ENCODE results near the gene CEP85. TPM values are rescaled to one million over a fixed set of nuclear protein-coding genes. Genes with fewer than 3 reads are reported as not detected.
"Not testable (repeated sequence)": the region's sequence is repeated elsewhere in the genome, so short reads cannot be mapped to it uniquely, and the experiment has no call there.

The CEP85 gene
- total RNA-seq, 4 donors from 2014 or later, result 1.8 to 14.0 (median 5.3) TPM

- intact Hi-C loops (cut with DNase I; ENCODE audit: low total_unique reads), result no loop called here
- no peaks in the 10 kb centered on the region for H3K27me3 ChIP-seq
- H3K4me1 ChIP-seq, result no peaks in the 10 kb centered on the region
- DNase-seq, result peak; percentile 83 to 90
- no peaks in the 10 kb centered on the region for H3K9me3 ChIP-seq
- H3K4me3 ChIP-seq, result peak within 1 kb of the TSS; percentile 63 to 64
- TF ChIP-seq, protein P1, sequence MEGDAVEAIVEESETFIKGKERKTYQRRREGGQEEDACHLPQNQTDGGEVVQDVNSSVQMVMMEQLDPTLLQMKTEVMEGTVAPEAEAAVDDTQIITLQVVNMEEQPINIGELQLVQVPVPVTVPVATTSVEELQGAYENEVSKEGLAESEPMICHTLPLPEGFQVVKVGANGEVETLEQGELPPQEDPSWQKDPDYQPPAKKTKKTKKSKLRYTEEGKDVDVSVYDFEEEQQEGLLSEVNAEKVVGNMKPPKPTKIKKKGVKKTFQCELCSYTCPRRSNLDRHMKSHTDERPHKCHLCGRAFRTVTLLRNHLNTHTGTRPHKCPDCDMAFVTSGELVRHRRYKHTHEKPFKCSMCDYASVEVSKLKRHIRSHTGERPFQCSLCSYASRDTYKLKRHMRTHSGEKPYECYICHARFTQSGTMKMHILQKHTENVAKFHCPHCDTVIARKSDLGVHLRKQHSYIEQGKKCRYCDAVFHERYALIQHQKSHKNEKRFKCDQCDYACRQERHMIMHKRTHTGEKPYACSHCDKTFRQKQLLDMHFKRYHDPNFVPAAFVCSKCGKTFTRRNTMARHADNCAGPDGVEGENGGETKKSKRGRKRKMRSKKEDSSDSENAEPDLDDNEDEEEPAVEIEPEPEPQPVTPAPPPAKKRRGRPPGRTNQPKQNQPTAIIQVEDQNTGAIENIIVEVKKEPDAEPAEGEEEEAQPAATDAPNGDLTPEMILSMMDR (IDR thresholded peaks at IDR 0.05), result no peak
- no peak for TF ChIP-seq POLR2A (IDR thresholded peaks at IDR 0.05)
- no peaks in the 10 kb centered on the region for H3K36me3 ChIP-seq
- peak within 1 kb of the TSS in 1 of 2 donors; percentile 43 for H3K27ac ChIP-seq
These were observed 72.6 kb downstream of the CEP85 start, which contains the start of gene UBXN11 for GRCh38 chr1:26306290-26307229. Gene UBXN11, minus strand, starts transcription at chr1:26306636. Its CDS starts 3,753 bp downstream, at chr1:26302883.

- Histone ChIP-seq H3K36me3 (no peaks in the 10 kb centered on the region), H3K27me3 (no peaks in the 10 kb centered on the region), H3K9me3 (no peaks in the 10 kb centered on the region), H3K4me1 (no peaks in the 10 kb centered on the region), H3K4me3 (no peak overlapping the region), H3K27ac (no peak overlapping the region)
- TF ChIP-seq, protein P1 (IDR thresholded peaks at IDR 0.05), result no peak
- TF ChIP-seq POLR2A (IDR thresholded peaks at IDR 0.05), result no peak
- intact Hi-C loops (cut with DNase I; ENCODE audit: low total_unique reads), result no loop called here
- no peak for DNase-seq
These were observed 73.4 kb downstream of the CEP85 start for GRCh38 chr1:26307363-26307781.

DNA sequence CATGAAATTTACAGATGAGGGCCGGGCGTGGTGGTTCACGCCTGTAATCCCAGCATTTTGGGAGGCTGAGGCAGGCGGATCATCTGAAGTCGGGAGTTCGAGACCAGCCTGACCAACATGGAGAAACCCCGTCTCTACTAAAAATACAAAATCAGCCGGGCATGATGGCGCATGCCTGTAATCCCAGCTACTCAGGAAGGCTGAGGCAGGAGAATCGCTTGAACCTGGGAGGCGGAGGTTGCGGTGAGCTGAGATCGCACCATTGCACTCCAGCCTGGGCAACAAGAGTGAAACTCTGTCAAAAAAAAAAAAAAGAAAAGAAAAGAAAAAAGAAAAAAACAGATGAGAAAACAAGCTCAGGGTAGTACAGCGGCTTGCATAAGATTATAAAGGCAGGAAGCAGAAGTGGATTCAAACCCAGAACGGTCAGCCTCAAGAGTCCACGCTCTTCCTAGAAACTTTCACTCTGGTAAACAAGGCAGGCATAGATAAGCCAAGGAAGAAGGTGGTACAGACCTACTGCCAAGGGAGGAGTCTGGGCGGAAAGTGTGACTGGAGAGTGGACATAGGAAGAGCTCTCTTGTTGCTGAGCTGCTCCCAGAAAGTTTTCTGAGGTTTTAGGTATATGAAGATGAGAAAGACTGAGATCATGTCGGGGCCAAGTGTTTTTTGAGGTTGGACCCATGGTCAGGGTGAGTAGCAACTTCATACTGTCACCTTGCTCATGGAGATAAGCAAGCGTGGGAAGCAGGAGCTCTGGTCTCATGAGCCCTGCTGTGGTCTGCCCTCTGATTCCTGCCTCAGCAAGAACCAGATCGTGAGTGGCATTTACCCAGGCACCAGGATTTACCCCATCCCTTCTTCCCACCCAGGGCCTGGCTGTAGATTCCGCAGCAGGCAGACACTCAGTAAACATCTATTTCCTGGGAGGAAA is 74.2 kb downstream of the CEP85 start:
- H3K4me3 ChIP-seq; H3K4me1 ChIP-seq; DNase-seq; H3K27ac ChIP-seq; H3K27me3 ChIP-seq; intact Hi-C loops (cut with DNase I; ENCODE audit: low total_unique reads); H3K36me3 ChIP-seq; H3K9me3 ChIP-seq: not testable (repeated sequence)

DNA sequence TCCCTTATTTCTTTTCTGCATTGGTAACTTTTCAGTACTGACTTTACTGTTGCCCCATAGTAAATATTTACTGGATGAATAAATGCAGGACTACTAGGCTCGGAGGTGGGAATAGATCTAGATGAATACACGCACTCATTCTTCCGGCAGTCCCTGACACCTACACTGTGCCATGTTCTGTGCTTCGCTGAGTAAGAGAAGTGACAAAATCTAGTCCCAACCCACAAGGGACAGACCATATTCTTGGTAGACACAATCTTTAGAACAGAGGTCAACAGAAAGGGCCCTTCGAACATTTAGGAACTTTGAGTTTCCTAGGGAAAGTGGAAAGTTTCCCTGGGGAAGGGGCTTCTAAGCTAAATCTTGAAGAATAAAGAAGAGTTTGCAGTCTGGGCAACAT is 80.5 kb downstream of the CEP85 start:
- Histone ChIP-seq H3K9me3 (no peaks in the 10 kb centered on the region), H3K36me3 (no peaks in the 10 kb centered on the region), H3K27me3 (no peaks in the 10 kb centered on the region), H3K4me3 (no peak overlapping the region), H3K4me1 (no peaks in the 10 kb centered on the region), H3K27ac (no peak overlapping the region)
- TF ChIP-seq POLR2A (IDR thresholded peaks at IDR 0.05), result no peak
- TF ChIP-seq, protein P1 (IDR thresholded peaks at IDR 0.05), result no peak
- intact Hi-C loops (cut with DNase I; ENCODE audit: low total_unique reads), result no loop called here
- no peak for DNase-seq

GRCh38 chr1:26315874-26316850 is 82.2 kb downstream of the CEP85 start:
- Histone ChIP-seq H3K27me3 (no peaks in the 10 kb centered on the region), H3K4me1 (no peaks in the 10 kb centered on the region), H3K4me3 (no peak overlapping the region), H3K9me3 (no peaks in the 10 kb centered on the region), H3K27ac (no peak overlapping the region), H3K36me3 (no peaks in the 10 kb centered on the region)
- TF ChIP-seq, protein P1 (IDR thresholded peaks at IDR 0.05), result no peak
- TF ChIP-seq POLR2A (IDR thresholded peaks at IDR 0.05), result no peak
- intact Hi-C loops (cut with DNase I; ENCODE audit: low total_unique reads), result no loop called here
- no peak for DNase-seq
